ENCODE data around the gene LAIR2.

LAIR2 gene

GRCh38 chr19:54469496-54469934 lies 33.1 kb upstream of the LAIR2 start:
- Histone ChIP-seq H3K27me3 (peaks cover 96% of the 10 kb centered on the region), H3K4me3 (ENCODE audit: low read depth in 1 of 2, low read length in 1 of 2) (no peak overlapping the region), H3K36me3 (no peaks in the 10 kb centered on the region), H3K4me1 (ENCODE audit: control insufficient read depth in 1 of 2, insufficient read depth in 1 of 2, low read depth in 1 of 2, low read length in 1 of 2) (peaks cover 3 to 5% of the 10 kb centered on the region in 2 experiments), H3K27ac (no peak overlapping the region), H3K9me3 (no peaks in the 10 kb centered on the region)
- TF ChIP-seq CTCF (IDR thresholded peaks at IDR 0.05): no peak

DNA sequence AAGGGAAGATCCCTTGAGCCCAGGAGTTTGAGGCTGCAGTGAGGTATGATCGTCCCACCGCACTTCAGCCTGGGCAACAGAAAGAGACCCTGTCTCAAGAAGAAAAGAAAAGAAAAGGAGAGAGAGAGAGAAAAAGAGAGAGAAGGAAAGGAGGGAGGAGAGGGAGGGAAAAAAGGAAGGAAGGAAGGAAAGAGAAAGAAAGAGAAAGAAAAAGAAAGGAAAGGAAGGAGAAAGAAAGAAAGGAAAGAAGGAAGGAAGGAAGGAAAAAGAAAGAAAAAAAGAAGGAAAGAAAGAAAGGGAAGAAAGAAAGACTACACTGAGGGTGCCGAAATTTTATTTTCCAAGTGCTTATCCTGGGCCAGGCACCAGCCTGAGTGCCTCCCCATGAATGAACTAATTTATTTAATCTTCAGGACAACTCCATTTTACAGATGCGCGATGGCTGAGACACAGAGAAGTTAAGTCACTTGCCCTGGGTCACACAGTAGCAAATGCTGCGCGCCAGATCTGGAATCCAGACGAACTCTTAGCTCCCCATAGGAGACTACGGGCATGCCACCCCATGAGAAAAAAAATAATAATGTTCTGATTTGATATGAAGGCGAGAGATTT lies 32.2 kb upstream of the LAIR2 start:
- H3K4me3 ChIP-seq (ENCODE audit: low read depth in 1 of 2, low read length in 1 of 2): no peak overlapping the region
- H3K36me3 ChIP-seq: no peaks in the 10 kb centered on the region
- no peak for TF ChIP-seq CTCF (IDR thresholded peaks at IDR 0.05)
- peaks cover 96% of the 10 kb centered on the region for H3K27me3 ChIP-seq
- H3K27ac ChIP-seq: no peak overlapping the region
- H3K4me1 ChIP-seq (ENCODE audit: control insufficient read depth in 1 of 2, insufficient read depth in 1 of 2, low read depth in 1 of 2, low read length in 1 of 2): no peaks in the 10 kb centered on the region
- no peaks in the 10 kb centered on the region for H3K9me3 ChIP-seq

DNA sequence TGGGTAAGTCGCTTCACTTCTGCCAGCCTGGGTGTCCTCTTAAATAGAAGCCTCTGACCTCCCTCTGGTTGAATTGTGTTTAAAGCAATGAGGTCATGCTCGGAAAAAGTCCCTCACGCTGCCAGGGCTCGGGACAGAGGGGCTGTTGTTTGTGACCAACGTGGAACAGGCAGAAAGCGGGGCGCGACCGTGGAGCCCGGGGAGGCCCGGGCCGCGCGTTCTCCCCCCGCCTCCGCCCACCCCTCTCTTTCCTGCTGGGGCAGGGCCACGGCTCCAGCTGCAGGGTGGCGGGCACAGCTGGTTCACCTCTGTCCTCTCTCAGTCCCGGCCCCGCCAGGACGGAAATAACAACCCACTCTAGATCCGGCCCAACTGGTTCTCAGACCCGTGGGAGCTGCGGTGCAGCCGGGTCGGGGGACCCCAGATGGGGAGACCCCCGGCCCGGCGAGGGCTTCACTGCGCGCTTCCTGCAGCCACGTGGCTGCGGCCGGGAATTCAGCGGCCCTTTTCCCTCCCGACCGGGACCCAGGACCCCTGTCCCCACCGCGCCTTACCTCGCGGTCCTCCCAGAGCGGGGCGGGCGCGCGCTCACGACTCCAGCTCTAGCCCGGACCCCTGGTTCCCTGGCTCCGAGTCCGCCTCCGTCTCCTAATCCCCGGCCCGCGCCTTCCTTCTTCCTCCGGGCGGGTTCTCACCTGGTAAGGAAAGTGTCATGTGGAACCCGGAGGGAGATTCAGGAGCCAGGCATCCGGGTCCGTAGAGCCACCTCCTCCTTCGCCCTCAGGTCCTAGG lies 31.4 kb upstream of the LAIR2 start:
- H3K36me3 ChIP-seq: no peaks in the 10 kb centered on the region
- H3K9me3 ChIP-seq: no peaks in the 10 kb centered on the region
- no peaks in the 10 kb centered on the region for H3K4me1 ChIP-seq (ENCODE audit: control insufficient read depth in 1 of 2, insufficient read depth in 1 of 2, low read depth in 1 of 2, low read length in 1 of 2)
- no peak overlapping the region for H3K4me3 ChIP-seq (ENCODE audit: low read depth in 1 of 2, low read length in 1 of 2)
- no peak for TF ChIP-seq CTCF (IDR thresholded peaks at IDR 0.05)
- H3K27ac ChIP-seq: no peak overlapping the region
- H3K27me3 ChIP-seq: peaks cover 96% of the 10 kb centered on the region

DNA sequence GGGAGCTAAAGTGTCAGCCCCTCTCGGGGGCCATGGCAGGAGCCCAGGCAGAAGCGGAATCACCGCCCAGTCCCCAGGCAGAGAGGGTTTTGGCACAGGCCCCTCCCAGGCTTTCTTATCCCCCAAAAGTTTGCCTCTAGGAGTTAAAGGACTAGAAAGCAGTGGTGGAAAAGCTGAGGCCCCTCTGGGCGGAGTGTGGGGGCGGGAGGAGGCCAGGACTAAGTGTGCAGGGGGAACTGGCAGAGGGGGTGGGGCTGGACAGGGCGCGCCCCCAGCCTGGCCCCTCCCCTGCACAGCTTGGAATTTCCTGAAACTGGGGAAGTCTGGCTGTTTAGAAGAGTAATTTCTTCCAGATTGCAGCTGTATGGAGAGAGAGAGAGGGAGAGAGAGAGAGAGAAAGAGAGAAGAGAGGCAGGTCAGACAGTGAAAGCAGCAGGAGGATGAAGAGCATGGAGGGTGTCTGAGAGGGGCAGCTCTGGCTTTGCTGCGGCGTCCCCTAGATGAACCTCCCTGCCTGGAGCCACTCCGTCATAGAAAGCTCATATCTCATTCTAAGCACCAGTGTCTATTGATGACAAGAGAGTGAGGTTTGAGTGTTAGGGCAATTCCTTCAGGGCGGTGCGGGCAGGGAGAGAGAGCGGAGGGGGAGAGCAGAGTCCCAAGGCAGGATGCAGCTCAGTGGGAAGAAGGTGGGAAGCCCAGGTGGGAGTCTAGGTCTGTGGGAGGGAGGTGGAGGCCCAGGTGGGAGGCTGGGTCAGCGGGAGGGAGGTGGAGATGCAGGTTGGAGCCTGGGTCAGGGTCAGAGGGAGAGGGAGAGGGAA lies 29.4 kb upstream of the LAIR2 start, which contains the start of gene CDC42EP5:
Gene CDC42EP5 (minus strand): TSS at position 226 of the 821 bp plus-strand sequence. CDS start 7,749 bp downstream, outside the sequence.
- H3K4me1 ChIP-seq (ENCODE audit: control insufficient read depth in 1 of 2, insufficient read depth in 1 of 2, low read depth in 1 of 2, low read length in 1 of 2): no peaks in the 10 kb centered on the region
- H3K27ac ChIP-seq: no peak within 1 kb of the TSS
- H3K36me3 ChIP-seq: no peaks in the 10 kb centered on the region
- H3K4me3 ChIP-seq (ENCODE audit: low read depth in 1 of 2, low read length in 1 of 2): no peak within 1 kb of the TSS
- TF ChIP-seq CTCF (IDR thresholded peaks at IDR 0.05): no peak
- H3K9me3 ChIP-seq: no peaks in the 10 kb centered on the region
- peaks cover 96% of the 10 kb centered on the region for H3K27me3 ChIP-seq

GRCh38 chr19:54473892-54474372 lies 28.7 kb upstream of the LAIR2 start:
- no peaks in the 10 kb centered on the region for H3K9me3 ChIP-seq
- no peak overlapping the region for H3K27ac ChIP-seq
- no peak for TF ChIP-seq CTCF (IDR thresholded peaks at IDR 0.05)
- H3K4me3 ChIP-seq (ENCODE audit: low read depth in 1 of 2, low read length in 1 of 2): no peak overlapping the region
- peaks cover 96% of the 10 kb centered on the region for H3K27me3 ChIP-seq
- H3K4me1 ChIP-seq (ENCODE audit: control insufficient read depth in 1 of 2, insufficient read depth in 1 of 2, low read depth in 1 of 2, low read length in 1 of 2): no peaks in the 10 kb centered on the region
- H3K36me3 ChIP-seq: no peaks in the 10 kb centered on the region

All from neutrophil (primary cell).